22Rv1 (cell line): ENCODE data around the gene RNF227.

Experiments used
- ZFX ChIP-seq: fragments of 450-650 bp; IDR thresholded peaks from 2 replicates; pipeline ENCODE4 v1.6.1; 2017; ENCODE audit warnings: antibody characterized with exemption, borderline replicate concordance
- TF ChIP-seq, protein P1 (sequence below): fragments of 450-650 bp; IDR thresholded peaks from 2 replicates; pipeline ENCODE4 v1.5.1; 2017; ENCODE audit warnings: mild to moderate bottlenecking

DNA sequence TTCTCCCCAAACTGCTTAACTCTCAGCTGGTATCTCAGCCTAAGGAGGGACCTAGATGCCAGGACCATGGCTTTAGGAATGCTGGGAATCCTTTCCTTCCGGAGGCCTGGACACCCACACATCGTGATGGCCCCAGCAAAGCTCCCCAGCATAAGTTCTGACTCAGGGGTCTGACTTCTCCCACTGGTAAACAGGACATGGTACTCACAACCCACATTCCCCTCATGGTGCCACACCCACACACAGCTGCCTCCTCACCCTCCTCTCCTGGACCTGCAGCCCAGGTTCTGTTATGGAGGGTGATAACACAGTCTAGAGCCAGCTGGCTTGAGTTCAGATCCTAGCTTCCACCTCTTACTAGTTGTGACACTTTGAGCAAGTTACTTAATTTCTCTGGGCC, 719 bp upstream of the RNF227 start:
- TF ChIP-seq, protein P1, sequence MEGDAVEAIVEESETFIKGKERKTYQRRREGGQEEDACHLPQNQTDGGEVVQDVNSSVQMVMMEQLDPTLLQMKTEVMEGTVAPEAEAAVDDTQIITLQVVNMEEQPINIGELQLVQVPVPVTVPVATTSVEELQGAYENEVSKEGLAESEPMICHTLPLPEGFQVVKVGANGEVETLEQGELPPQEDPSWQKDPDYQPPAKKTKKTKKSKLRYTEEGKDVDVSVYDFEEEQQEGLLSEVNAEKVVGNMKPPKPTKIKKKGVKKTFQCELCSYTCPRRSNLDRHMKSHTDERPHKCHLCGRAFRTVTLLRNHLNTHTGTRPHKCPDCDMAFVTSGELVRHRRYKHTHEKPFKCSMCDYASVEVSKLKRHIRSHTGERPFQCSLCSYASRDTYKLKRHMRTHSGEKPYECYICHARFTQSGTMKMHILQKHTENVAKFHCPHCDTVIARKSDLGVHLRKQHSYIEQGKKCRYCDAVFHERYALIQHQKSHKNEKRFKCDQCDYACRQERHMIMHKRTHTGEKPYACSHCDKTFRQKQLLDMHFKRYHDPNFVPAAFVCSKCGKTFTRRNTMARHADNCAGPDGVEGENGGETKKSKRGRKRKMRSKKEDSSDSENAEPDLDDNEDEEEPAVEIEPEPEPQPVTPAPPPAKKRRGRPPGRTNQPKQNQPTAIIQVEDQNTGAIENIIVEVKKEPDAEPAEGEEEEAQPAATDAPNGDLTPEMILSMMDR = no peak
- no peak for TF ChIP-seq ZFX
